ENCODE data around the gene ROBO1.
"Not testable (repeated sequence)": the region's sequence is repeated elsewhere in the genome, so short reads cannot be mapped to it uniquely, and the experiment has no call there.

The ROBO1 gene

GRCh38 chr3:79368403-79368802 lies 399.4 kb downstream of the ROBO1 start:
- no peak for DNase-seq (ENCODE audit: low read depth)

- no peak for DNase-seq (ENCODE audit: low read depth)
Observed at GRCh38 chr3:79367803-79368202, 400.0 kb downstream of the ROBO1 start.

DNA sequence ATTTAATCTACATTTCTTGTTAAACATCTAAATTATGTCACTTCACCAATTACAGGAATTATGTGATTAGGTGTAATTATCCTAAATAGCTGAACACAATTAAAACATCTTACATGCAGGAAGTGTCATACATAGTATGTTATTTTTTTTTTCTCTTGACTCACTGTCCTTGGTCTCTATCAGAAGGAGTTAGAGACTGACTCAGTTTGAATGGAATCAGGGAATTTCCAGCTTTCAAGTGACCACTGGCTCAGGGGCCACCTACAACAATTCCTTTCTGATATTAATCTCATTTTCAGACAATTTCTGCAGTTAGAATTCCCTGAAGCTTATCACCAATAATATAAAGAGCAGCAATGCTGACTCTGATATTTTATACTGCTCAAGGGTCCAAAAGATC lies 400.7 kb downstream of the ROBO1 start:
- DNase-seq (ENCODE audit: low read depth): no peak

GRCh38 chr3:79366414-79366813 lies 401.4 kb downstream of the ROBO1 start:
- no peak for DNase-seq (ENCODE audit: low read depth)

GRCh38 chr3:79364784-79365183 lies 403.0 kb downstream of the ROBO1 start:
- no peak for DNase-seq (ENCODE audit: low read depth)

GRCh38 chr3:79362571-79363270 lies 405.1 kb downstream of the ROBO1 start:
- no peak for DNase-seq (ENCODE audit: low read depth)

DNA sequence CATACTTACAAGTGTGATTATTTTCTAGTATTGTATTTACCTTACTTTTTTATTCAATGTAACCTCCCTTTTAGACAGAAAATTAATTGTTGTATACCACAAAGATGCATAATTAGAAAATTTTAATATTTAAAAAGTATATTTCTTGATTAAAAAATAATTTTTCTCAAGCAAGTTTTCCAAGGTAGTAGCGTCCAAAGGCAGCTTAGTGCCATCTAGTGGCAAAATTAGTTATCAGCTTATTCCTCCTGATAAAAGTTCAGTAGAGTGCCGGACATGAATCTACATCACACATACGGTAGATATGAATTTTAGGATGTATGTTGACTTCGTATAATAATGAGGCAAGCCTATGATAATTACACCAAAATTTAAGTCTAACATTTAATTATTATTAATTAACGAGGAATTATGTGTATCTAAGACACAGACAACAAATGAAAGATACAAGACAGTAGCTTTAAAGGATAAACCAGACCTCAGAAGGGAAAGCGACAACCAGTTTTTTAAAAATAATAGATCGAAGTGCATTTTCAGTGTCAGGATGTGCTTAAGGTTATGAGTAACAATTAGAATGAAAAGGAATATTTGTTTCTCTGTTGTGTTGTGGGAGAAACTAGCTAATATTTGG lies 405.9 kb downstream of the ROBO1 start:
- DNase-seq (ENCODE audit: low read depth): no peak

DNA sequence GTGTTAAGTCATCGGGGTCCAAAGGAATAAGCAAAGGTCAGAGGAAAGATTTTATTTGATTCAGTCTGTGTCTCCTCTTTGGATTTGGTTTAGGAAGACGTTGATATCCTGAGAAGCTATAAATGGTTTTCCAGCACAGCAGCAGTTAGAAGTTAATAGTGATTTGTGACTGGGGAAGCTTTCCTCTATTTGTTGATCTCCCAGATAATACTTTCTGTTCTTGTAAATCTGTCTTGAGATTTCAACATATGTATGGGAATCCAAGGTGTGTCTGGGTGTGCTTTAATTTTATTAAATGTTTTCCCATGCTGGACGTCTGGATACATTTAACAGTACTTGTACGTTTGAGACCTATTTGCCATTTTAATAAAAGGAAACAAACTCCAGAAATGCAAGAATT lies 409.5 kb downstream of the ROBO1 start:
- DNase-seq (ENCODE audit: low read depth): no peak

GRCh38 chr3:79354179-79354688 lies 413.6 kb downstream of the ROBO1 start:
- no peak for DNase-seq (ENCODE audit: low read depth)

GRCh38 chr3:79351699-79352098 lies 416.1 kb downstream of the ROBO1 start:
- DNase-seq (ENCODE audit: low read depth): no peak

- no peak for DNase-seq (ENCODE audit: low read depth)
Observed at GRCh38 chr3:79344876-79345871, 422.6 kb downstream of the ROBO1 start.

- no peak for DNase-seq (ENCODE audit: low read depth)
Observed at GRCh38 chr3:79341961-79342360, 425.8 kb downstream of the ROBO1 start.

GRCh38 chr3:79339846-79340245 lies 428.0 kb downstream of the ROBO1 start:
- no peak for DNase-seq (ENCODE audit: low read depth)

- no peak for DNase-seq (ENCODE audit: low read depth)
Observed at GRCh38 chr3:79337798-79338197, 430.0 kb downstream of the ROBO1 start.

GRCh38 chr3:79329154-79329553 lies 438.6 kb downstream of the ROBO1 start:
- no peak for DNase-seq (ENCODE audit: low read depth)

GRCh38 chr3:79326642-79327041 lies 441.2 kb downstream of the ROBO1 start:
- no peak for DNase-seq (ENCODE audit: low read depth)

DNA sequence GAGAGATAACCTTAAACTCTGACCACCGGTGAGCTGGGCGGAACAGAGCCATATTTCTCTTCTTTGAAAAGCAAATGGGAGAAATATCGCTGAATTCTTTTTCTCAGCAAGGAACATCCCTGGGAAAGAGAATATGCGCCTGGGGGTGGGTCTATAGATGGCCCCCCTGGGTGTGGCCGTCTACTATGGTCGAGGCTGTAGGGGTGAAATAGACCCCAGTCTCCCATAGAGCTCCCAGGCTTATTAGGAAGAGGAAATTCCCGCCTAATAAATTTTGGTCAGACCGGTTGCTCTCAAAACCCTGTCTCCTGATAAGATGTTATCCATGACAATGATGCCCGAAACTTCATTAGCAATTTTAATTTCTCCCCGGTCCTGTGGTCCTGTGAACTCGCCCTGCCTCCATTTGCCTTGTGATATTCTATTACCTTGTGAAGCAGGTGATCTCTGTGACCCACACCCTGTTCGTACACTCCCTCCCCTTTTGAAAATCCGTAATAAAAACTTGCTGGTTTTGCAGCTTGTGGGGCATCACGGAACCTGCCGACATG lies 441.9 kb downstream of the ROBO1 start:
- not testable (repeated sequence) for DNase-seq (ENCODE audit: low read depth)

GRCh38 chr3:79317551-79318518 lies 450.0 kb downstream of the ROBO1 start:
- DNase-seq (ENCODE audit: low read depth): no peak

- DNase-seq (ENCODE audit: low read depth): no peak
Observed at GRCh38 chr3:79314962-79315361, 452.8 kb downstream of the ROBO1 start.

- DNase-seq (ENCODE audit: low read depth): no peak
Observed at GRCh38 chr3:79314544-79314943, 453.3 kb downstream of the ROBO1 start.

DNA sequence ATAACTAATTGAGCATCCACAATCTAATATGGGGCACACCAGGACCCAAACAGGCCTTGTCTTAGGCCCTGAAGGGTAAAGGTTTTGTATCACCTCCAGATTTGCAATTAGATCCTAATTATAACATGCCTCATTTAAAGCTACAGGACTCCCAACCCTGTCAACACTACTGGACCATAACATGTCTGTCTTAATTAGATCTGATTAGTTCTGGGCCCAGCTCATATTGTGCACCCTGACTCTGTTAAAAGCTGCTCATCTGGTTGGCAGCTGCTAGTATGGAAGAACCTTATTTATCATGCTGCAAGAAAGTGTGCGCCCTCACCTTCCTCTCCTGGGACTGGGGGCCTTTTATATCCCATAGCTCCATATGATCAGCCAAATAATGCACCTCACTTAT lies 457.8 kb downstream of the ROBO1 start:
- no peak for DNase-seq (ENCODE audit: low read depth)
